Astrocyte of the cerebellum (primary cell): Measurements from ENCODE around the gene SLIT3.
"Not testable (repeated sequence)": the region's sequence is repeated elsewhere in the genome, so short reads cannot be mapped to it uniquely, and the experiment has no call there.

ENCODE experiments used
- DNase-seq: peaks from one replicate; pipeline ENCODE4 v3.0.0-alpha.2; 2011; ENCODE audit warnings: low read depth
- H3K4me3 ChIP-seq: 2 replicates; pipeline ENCODE4 v1.5.1; 2011; ENCODE audit warnings: mild to moderate bottlenecking, low read depth, low read length, moderate library complexity
- CTCF ChIP-seq: IDR thresholded peaks from 2 replicates; pipeline ENCODE4 v1.5.1; 2012; ENCODE audit warnings: low read length, low read depth, moderate library complexity, mild to moderate bottlenecking; ENCODE audit errors: missing control alignments
- in situ Hi-C: cut with HindIII; loops from 2 replicates; pipeline ENCODE4 v1.10.0; 2017; ENCODE audit warnings: low sequenced_read_pairs

SLIT3 gene

GRCh38 chr5:169142264-169142970 is 158.5 kb downstream of the SLIT3 start:
- TF ChIP-seq CTCF = no peak
- in situ Hi-C loops = no loop called here
- no peak for DNase-seq
- no peak overlapping the region for H3K4me3 ChIP-seq

DNA sequence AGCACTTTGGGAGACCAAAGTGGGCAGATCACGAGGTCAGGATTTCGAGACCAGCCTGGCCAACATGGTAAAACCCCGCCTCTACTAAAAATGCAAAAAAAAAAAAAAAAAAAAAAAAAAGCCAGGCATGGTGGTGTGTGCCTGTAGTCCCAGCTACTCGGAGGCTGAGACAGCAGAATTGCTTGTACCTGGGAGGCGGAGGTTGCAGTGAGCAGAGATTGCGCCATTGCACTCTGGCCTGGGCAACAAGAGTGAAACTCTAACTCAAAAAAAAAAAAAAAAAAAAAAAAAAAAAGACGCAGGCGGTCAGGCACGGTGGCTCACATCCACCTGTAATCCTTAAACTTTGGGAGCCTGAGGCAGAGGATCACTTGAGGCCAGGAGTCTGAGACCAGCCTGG is 160.7 kb downstream of the SLIT3 start:
- H3K4me3 ChIP-seq, in situ Hi-C loops, DNase-seq: not testable (repeated sequence)

DNA sequence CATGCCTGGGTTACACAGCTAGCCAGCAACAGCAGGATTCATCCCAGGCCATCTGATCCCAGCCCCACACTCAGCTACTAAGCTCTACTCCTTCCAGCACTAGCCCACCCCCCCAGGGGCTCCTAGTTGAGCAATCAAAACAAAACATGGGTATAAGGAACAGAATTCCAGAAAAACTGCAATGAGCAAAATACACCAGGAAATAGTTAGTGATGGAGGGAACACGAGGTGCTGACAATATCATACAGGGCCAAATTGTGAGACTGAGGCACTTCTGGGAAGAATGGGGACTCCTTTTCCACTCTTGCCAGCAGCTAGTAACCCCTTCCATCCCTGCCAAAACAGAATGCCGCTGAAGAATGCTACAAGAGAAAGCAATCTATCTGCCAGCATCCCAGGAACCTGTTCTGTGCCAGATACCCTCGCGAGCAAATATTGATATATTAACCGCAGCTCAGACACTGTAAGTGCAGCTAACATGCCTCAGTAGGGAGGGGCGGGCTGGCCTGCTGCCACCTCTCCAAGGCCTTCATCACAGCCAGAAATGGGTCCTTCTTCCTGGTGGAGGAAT is 161.4 kb downstream of the SLIT3 start:
- in situ Hi-C loops = no loop called here
- no peak for DNase-seq
- TF ChIP-seq CTCF = no peak

DNA sequence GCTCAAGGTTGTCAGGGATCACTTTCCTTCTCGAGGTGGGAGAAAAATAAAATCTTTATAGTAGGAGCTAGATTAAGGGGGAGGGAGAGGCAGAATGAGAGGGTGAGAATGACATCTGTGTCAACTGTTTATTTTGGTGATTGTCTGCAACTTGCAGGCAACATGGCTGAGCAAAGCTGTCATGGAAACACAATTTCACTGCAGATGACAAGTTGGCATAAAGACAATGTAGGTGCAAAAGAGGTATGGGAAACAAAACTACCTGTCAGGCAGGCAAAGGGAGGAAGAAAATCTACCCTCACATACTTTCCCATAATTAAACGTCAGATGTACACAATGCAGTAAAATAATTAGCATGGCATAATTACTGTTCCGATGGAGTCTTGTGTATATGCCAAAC is 167.4 kb downstream of the SLIT3 start:
- in situ Hi-C loops = no loop called here
- no peak for DNase-seq
- no peak overlapping the region for H3K4me3 ChIP-seq
- no peak for TF ChIP-seq CTCF

More for the DNA sequence above, 161.4 kb downstream of the SLIT3 start:
- H3K4me3 ChIP-seq = no peak overlapping the region

DNA sequence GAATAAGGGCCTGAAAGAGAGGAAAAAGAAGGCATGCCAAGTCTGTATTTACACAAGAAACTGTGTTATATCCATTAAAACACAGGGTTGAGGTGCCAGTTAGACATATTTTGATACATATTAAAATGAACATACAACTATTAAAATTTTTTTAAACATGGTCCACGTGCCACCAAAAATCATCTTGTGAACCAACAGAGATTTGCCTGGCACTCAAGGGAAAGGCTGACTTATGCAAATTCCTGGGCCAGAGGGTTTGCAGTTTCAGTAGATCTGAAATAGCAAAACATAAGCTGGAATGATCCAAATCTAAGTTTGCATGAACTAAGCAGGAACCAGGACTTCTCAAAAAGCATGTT is 168.7 kb downstream of the SLIT3 start:
- no peak for DNase-seq
- TF ChIP-seq CTCF = no peak
- in situ Hi-C loops = no loop called here
- no peak overlapping the region for H3K4me3 ChIP-seq

DNA sequence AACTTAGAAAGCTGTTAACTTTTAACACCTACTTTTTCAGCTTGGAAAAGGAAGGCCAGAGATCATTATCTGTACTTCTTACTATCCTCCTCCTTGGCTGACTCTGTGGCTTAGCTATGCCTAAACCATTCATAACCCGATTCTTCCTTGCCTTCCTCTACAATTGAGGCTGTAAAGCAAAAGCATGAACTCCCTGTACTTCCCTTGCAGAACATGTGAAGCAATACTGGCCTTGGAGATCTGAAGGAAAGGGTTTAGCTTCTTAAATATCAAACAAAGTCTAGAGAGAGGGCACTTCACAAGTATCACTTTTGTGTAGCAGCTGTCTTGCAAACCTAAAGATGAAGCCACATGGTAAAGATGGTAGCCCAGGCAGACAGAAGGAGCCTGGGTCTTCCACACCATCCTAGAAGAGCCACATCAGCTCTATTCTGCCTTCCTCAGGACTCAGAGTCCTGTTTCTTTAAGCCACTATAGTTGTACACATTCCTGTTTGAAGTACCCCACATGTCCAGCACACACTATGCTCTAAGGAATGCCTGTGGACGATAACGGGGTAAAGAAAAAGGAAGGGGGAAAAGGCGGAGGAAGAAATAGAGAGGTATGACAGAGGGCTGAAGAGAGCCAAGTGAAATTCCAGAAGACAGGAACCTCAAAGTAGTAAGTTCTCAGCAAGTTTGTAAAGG is 169.2 kb downstream of the SLIT3 start:
- no peak overlapping the region for H3K4me3 ChIP-seq
- no peak for DNase-seq
- TF ChIP-seq CTCF = no peak
- in situ Hi-C loops = no loop called here

DNA sequence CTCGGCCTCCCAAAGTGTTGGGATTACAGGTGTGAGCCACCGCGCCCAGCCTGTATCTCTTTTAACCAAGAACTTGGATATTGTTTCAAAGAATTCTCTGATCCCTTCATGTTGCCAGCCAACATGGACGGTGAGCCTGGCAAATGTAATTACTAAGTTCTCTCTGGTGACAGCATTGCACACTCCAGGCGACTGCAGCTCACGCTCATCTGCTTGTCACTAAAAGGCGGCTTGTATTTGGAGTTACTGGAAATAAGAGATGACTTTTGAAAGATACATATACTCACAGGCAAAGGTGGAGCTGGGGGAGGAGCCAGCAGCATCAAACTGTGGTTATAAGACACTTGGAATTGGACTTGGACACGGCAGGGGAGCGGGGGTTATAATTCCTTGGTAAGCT is 172.3 kb downstream of the SLIT3 start:
- in situ Hi-C loops = no loop called here
- TF ChIP-seq CTCF = no peak
- H3K4me3 ChIP-seq = no peak overlapping the region
- no peak for DNase-seq
